H7 (cell line): ENCODE measurements around the gene ZNF273. TPM values are rescaled to one million over a fixed set of nuclear protein-coding genes. Genes with fewer than 3 reads are reported as not detected.
"Not testable (repeated sequence)": the region's sequence is repeated elsewhere in the genome, so short reads cannot be mapped to it uniquely, and the experiment has no call there.

Experiments
- DNase-seq: peaks from one replicate; pipeline ENCODE4 v3.0.0; 2012
- H3K27me3 ChIP-seq: 2 replicates; pipeline ENCODE4 v1.6.0; 2011; ENCODE audit warnings: mild to moderate bottlenecking, low read length; ENCODE audit not compliant: control insufficient read depth, insufficient read depth
- H3K36me3 ChIP-seq: replicated peaks from 2 replicates; pipeline ENCODE4 v1.5.1; 2011; ENCODE audit warnings: low read length; ENCODE audit not compliant: control insufficient read depth, insufficient read depth
- H3K4me3 ChIP-seq: 2 replicates; pipeline ENCODE4 v1.5.1; 2011; ENCODE audit warnings: low read depth, mild to moderate bottlenecking, control low read depth, low read length, moderate library complexity; ENCODE audit not compliant: insufficient read depth
- total RNA-seq: library from RNA; depleted of rRNA; stranded (reverse); fragments of >200 nt; shearing (Covaris generic); gene quantifications from 2 replicates; pipeline ENCODE4 v1.2.3, GENCODE V29; 2014; rRNA removed

The ZNF273 gene
- total RNA-seq, result 0.97 and 3.9 TPM in 2 replicates

GRCh38 chr7:64902806-64903721 lies at the start of gene ZNF273:
ZNF273 (plus strand) TSS chr7:64903273; CDS start chr7:64903318, 45 bp downstream.
- DNase-seq, result peak; percentile 86
- peak within 1 kb of the TSS; percentile 72 for H3K4me3 ChIP-seq
- no peaks in the 10 kb centered on the region for H3K27me3 ChIP-seq
- H3K36me3 ChIP-seq, result no peaks in the 10 kb centered on the region; the same call in 1 of the 2 replicates

DNA sequence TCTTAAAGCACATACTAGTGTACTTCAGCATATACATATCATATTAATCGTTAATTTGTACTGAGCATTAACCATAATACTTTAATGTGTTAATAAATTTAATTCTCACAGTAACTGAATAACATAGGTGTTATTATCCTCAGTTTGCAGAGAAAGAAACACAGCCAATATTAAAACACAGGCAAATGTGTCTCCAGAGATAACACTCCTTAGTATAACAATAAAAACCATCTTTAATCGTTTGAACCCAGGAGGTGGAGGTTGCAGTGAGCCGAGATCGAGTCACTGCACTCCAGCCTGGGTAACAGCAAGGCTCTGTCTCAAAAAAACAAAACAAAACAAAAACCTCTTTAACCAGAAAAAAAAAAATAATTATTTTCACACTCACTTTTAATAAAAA lies 49.4 kb upstream of the ZNF273 start:
- DNase-seq, result no peak
- Histone ChIP-seq H3K36me3 (no peaks in the 10 kb centered on the region), H3K4me3 (no peak overlapping the region), H3K27me3 (no peaks in the 10 kb centered on the region)

DNA sequence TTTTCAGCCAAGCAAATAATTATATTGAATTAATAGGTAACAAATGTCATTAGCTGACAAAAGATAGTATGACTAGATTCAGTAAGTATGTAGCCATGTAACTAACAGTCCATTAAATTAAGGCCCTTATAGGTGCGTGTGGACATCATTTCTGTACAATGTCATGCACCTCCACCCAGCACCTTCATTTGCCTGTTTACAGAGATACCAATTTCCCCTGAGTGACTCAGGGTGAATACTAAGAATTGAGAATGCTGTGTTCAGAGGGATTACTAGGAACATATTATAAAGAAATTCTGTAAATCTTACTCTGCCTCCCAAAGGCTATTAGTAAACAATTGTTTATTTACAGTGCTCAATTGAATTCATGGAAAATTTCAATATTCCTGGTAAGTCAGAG lies 48.1 kb upstream of the ZNF273 start:
- Histone ChIP-seq H3K4me3 (no peak overlapping the region), H3K27me3 (no peaks in the 10 kb centered on the region), H3K36me3 (no peaks in the 10 kb centered on the region)
- DNase-seq, result no peak

GRCh38 chr7:64863021-64863420 lies 40.1 kb upstream of the ZNF273 start:
- DNase-seq, result no peak
- no peaks in the 10 kb centered on the region for H3K36me3 ChIP-seq
- H3K27me3 ChIP-seq, result no peaks in the 10 kb centered on the region
- H3K4me3 ChIP-seq, result no peak overlapping the region

DNA sequence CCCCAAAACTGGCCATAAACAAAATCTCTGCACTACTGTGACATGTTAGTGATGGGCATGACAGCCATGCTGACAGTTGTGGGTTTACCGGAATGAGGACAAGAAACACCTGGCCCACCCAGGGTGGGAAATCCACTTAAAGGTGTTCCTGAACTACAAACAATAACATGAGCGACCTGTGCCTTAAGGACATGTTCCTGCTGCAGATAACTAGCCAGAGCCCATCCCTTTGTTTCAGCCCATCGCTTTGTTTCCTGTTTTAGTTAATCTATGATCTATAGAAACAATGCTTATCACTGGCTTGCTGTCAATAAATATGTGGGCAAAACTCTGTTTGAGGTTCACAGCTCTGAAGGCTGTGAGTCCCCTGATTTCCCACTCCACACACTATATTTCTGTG lies 39.5 kb upstream of the ZNF273 start:
- H3K4me3 ChIP-seq, H3K27me3 ChIP-seq, H3K36me3 ChIP-seq, DNase-seq: not testable (repeated sequence)

GRCh38 chr7:64863969-64864368 lies 39.1 kb upstream of the ZNF273 start:
- no peaks in the 10 kb centered on the region for H3K36me3 ChIP-seq
- no peaks in the 10 kb centered on the region for H3K27me3 ChIP-seq
- H3K4me3 ChIP-seq, result no peak overlapping the region
- no peak for DNase-seq

GRCh38 chr7:64867863-64868440 lies 35.1 kb upstream of the ZNF273 start:
- H3K27me3 ChIP-seq, result no peaks in the 10 kb centered on the region
- peak; percentile 7 for DNase-seq
- H3K4me3 ChIP-seq, result no peak overlapping the region
- no peaks in the 10 kb centered on the region for H3K36me3 ChIP-seq

DNA sequence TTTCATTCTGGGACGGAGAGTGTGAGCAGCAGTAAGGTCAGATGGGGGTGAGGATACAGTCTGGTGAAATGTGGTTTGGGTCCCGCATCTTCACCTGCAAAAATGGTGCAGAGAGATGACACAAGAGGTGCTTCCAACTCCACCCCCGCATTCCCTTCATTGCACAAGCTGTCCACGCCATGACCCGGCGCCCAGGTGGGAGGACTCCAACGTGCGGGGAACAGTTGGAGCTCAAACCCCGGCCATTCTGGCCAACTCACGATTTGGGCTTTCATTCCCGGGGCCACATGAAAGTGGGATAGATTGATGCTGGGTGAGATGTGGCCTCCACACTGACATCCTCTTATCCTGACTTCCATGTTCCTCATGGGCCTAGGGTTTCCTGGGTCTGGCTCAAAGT lies 34.6 kb upstream of the ZNF273 start:
- H3K27me3 ChIP-seq, result no peaks in the 10 kb centered on the region
- H3K36me3 ChIP-seq, result no peaks in the 10 kb centered on the region
- no peak for DNase-seq
- H3K4me3 ChIP-seq, result no peak overlapping the region

DNA sequence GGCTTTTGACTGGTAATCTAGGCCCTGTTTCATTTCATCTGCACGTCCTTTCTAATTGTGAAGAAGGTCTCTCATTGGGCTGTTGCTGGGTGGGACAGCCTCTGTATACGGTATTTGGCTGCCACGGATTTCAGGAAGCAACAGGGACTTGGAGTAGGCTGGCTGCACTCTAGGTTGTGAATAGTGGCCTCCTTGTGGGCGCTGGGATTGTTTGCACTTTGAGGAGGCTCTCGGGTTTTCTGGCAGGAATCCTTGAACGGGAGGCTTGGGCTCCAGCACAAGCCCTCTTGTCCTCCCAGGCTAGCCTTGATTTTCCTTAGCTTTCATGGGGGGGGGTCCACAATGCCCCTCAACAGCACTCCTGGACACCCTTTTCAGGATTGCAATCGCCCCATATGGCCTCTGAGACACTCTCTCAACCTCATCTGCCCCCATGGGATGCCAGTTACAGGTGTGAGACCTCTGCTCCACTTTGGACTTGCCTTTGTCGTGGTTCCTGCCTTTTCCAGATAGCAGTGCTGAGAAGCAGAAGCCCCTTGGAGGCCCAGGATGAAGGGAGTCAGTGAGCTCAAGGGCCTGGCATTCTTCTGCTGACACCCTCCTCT lies 33.9 kb upstream of the ZNF273 start:
- H3K36me3 ChIP-seq, result no peaks in the 10 kb centered on the region
- no peaks in the 10 kb centered on the region for H3K27me3 ChIP-seq
- DNase-seq, result peak; percentile 33
- H3K4me3 ChIP-seq, result no peak overlapping the region

GRCh38 chr7:64869912-64870562 lies 33.0 kb upstream of the ZNF273 start:
- DNase-seq, result peak; percentile 28
- Histone ChIP-seq H3K27me3 (no peaks in the 10 kb centered on the region), H3K4me3 (no peak overlapping the region), H3K36me3 (no peaks in the 10 kb centered on the region)

GRCh38 chr7:64870656-64871055 lies 32.4 kb upstream of the ZNF273 start:
- Histone ChIP-seq H3K36me3 (no peaks in the 10 kb centered on the region), H3K27me3 (no peaks in the 10 kb centered on the region), H3K4me3 (no peak overlapping the region)
- DNase-seq, result peak; percentile 8

- DNase-seq, result peak; percentile 13
- Histone ChIP-seq H3K27me3 (no peaks in the 10 kb centered on the region; the same call in 1 of the 2 replicates), H3K36me3 (no peaks in the 10 kb centered on the region), H3K4me3 (no peak overlapping the region)
Measured at GRCh38 chr7:64871761-64872160, 31.3 kb upstream of the ZNF273 start.

- Histone ChIP-seq H3K4me3 (no peak overlapping the region), H3K36me3 (no peaks in the 10 kb centered on the region), H3K27me3 (no peaks in the 10 kb centered on the region; the same call in 1 of the 2 replicates)
- peak; percentile 21 for DNase-seq
Measured at GRCh38 chr7:64872351-64873154, 30.5 kb upstream of the ZNF273 start.

DNA sequence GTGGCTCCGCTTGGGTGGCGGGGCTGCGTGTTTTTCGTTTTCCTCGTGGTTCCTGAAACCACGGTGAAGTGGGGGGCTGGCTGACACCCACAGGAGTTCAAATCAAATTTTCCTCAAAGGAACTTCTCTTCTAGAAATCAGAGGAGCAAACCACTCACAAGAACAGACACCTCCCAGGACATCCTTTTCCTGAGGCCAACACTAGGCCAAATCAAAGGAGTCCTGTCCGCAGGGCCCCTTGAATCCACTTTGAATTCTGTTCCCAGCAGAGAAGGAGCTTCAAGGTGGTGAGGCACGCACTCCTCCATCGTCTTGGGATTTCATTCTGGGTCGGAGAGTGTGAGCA lies 29.9 kb upstream of the ZNF273 start:
- H3K36me3 ChIP-seq, result no peaks in the 10 kb centered on the region
- no peak overlapping the region for H3K4me3 ChIP-seq
- peak; percentile 7 for DNase-seq
- no peaks in the 10 kb centered on the region; the same call in 1 of the 2 replicates for H3K27me3 ChIP-seq
